GOT3 (cell line): ENCODE results near the gene MCTP2.

Experiments
- DNase-seq: peaks from one replicate; lab custom pipeline; 2025; ENCODE audit warnings: mixed read lengths; lab: John Stamatoyannopoulos, UW

Gene MCTP2

GRCh38 chr15:94298364-94298763 is 67.0 kb downstream of the MCTP2 start:
- DNase-seq, result no peak

- DNase-seq, result no peak
Measured at GRCh38 chr15:94300612-94301011, 69.3 kb downstream of the MCTP2 start.

GRCh38 chr15:94305133-94305532 is 73.8 kb downstream of the MCTP2 start:
- no peak for DNase-seq

GRCh38 chr15:94306700-94307650 is 75.6 kb downstream of the MCTP2 start:
- DNase-seq, result no peak

GRCh38 chr15:94312946-94313345 is 81.6 kb downstream of the MCTP2 start:
- no peak for DNase-seq

- no peak for DNase-seq
Measured at GRCh38 chr15:94314639-94315038, 83.3 kb downstream of the MCTP2 start.

GRCh38 chr15:94317211-94317610 is 85.8 kb downstream of the MCTP2 start:
- DNase-seq, result no peak

GRCh38 chr15:94322141-94322540 is 90.8 kb downstream of the MCTP2 start:
- DNase-seq, result no peak

- DNase-seq, result no peak
Measured at GRCh38 chr15:94323076-94323475, 91.7 kb downstream of the MCTP2 start.

GRCh38 chr15:94324117-94324826 is 92.9 kb downstream of the MCTP2 start:
- no peak for DNase-seq

- no peak for DNase-seq
Measured at GRCh38 chr15:94324835-94325767, 93.7 kb downstream of the MCTP2 start.

- no peak for DNase-seq
Measured at GRCh38 chr15:94327356-94327936, 96.1 kb downstream of the MCTP2 start.

GRCh38 chr15:94331731-94332130 is 100.4 kb downstream of the MCTP2 start:
- no peak for DNase-seq

GRCh38 chr15:94335616-94336015 is 104.3 kb downstream of the MCTP2 start:
- DNase-seq, result no peak

GRCh38 chr15:94336817-94337467 is 105.6 kb downstream of the MCTP2 start:
- no peak for DNase-seq

- no peak for DNase-seq
Measured at GRCh38 chr15:94338243-94338846, 107.0 kb downstream of the MCTP2 start.

- no peak for DNase-seq
Measured at GRCh38 chr15:94346282-94346681, 114.9 kb downstream of the MCTP2 start.

GRCh38 chr15:94348084-94348483 is 116.7 kb downstream of the MCTP2 start:
- no peak for DNase-seq

- DNase-seq, result no peak
Measured at GRCh38 chr15:94351031-94351535, 119.7 kb downstream of the MCTP2 start.
